Pulmonary artery endothelial cell (primary cell): ENCODE results near the gene LMO3. TPM values are rescaled to one million over a fixed set of nuclear protein-coding genes. Genes with fewer than 3 reads are reported as not detected.
"Not testable (repeated sequence)": the region's sequence is repeated elsewhere in the genome, so short reads cannot be mapped to it uniquely, and the experiment has no call there.

Source experiments
- DNase-seq: peaks from one replicate; pipeline ENCODE4 v3.0.0-alpha.2; 2011; ENCODE audit warnings: low read depth, low spot score
- total RNA-seq: library from RNA; depleted of rRNA; stranded (reverse); fragments of >200 nt; gene quantifications from 2 replicates; pipeline ENCODE4 v1.2.3, GENCODE V29; 2014

The LMO3 gene
- total RNA-seq, 1 donor from 2014 or later, result not detected

DNA sequence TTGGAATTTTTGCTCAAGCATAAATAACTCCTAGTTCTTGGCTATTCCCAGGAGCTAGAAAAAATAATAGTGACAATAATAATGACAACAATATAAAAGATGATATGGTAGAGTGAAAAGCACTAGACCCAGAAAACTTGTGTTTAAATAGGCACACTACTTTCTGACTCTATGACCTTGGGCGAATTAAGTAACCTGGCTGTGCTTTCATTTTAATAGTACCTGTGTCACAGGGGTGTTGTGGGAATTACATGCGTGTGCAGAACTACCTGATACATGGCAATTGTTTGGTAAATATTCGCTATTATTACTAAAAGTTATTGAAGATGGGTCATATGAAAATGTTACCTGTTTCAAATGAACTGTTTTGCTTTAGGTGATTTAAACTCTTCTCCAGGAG is 60.1 kb downstream of the LMO3 start:
- DNase-seq, result no peak

DNA sequence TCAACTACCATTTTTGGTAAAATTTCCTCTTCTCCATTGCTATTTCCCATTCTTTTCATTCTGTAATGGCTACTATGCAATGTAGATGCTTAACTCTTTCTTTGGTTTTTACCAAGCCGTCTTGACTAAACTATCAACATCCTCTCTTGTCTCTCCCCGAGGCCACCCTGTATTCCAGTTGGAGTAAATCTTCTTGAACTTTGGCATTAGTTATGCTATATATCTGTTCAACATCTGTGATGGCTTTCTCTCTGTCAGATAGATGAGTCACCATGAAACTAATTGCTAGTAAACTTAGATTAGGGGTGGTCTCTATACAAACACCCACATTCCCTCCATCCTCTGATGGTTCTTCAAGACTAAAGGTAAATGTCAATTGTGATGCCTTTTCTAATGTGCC is 63.4 kb downstream of the LMO3 start:
- no peak for DNase-seq

DNA sequence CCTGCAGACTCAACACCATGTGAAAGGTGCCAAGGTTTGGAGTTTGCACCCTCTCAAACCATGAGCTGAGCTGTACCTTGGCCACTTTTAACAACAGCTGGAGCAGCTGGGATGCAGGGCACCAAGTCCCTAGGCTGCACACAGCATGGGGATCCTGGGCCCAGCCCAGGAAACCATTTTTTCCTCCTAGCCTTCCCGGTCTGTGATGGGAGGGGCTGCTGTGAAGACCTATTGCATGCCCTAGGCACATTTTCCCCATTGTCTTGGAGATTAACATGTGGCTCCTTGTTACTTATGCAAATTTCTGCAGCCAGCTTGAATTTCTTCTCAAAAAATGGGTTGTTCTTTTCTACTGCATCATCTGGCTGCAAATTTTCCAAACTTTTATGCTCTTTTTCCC is 68.3 kb downstream of the LMO3 start:
- DNase-seq, result not testable (repeated sequence)

DNA sequence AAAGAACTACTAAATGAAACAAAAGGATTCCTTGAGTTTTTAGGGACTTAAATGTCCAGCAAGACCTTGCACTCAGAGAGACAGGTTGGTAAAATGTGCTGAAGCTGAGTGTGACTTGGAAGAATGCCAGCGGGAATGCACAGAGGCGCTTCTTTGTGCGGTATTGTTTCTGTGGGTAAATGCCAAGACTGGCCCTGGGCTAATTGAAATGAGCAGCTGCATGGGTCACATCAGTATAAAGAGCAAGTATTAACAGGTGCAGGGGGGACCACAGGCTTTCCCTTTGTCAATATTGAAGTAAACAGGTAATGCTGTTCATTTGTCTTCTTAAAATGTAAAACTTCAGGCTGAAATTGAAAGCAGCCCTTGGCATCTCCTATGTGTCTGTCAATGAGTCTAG is 74.3 kb downstream of the LMO3 start:
- DNase-seq, result no peak

DNA sequence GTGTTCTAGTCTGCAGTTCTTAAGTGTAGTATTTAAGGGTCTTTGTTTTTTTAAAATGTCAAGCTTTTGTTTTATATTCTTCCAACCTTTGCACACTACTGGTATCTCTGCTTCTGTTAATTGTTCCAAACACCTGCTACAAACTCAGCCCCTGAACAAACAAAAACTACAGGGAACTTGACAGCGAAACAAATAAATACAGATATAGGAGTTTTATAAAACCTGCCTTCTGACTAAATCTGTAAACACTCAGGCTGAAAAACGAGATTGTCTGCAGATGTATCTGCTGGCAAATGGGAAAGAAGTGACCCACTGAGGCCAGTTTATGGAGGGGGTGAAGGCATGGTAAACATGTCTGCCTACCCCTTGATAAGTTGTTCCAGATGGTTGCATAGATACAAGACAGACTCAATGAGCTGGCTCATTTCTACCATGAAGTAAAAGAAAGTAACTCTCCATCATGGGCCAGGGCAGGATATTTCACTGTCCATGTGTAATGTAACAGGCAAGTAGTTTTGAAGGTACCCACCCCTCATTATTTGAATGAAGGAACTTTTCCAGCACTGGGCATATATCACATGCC is 75.6 kb downstream of the LMO3 start:
- DNase-seq, result no peak

DNA sequence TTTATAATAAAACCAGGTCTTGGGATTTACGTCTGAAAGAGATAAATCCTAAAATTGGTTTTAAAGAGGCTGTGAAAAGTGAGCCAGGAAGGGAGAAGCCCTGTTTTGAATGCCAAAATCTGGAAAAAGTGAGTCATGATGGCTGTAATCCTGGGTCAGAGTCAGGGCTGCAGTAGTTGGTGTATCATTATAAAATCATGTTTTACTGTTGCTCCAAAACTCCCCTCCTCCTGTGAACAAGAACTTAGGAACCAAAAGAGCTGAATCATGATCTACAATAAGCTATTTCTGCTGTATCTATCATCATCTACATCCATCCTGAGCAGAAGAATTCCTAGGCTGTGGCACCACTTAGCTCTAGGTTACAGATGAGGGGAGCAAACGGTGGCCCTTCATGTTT is 79.3 kb downstream of the LMO3 start:
- DNase-seq, result no peak

DNA sequence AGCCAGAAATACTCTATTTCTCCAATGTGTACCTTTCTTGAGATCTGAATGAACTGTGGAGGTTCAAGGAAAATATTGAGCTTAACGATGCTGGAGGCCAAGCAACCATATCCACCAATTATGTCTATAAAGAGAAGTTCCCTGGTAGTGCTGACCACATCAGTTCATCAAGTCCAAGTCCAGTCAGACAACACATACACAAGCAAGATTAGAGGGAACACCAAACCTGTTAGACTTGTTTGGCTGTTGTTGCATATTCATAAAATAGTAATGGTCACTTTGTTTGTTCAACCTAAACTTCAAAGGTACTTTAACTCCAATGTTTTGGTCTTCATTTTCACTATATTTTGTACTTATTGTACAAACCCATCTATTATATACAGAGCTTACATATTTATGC is 81.6 kb downstream of the LMO3 start:
- DNase-seq, result no peak

DNA sequence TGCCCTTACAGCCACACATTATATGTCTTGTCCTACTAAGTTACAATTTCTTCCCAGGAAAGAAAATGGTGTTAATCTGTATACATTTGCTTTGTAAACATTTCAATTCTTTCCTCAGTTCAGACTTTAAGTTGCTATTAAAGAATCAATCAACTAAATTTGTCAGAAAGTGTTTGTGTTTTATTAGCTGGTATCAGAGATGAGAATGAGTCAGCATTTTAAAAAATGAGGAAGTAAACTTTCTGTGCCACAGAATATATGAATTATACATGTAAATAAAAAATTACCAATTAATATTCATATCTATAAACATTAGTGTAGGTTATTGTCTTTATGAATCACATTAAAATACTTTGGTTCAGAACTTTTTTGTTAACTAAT is 82.0 kb downstream of the LMO3 start:
- DNase-seq, result no peak

DNA sequence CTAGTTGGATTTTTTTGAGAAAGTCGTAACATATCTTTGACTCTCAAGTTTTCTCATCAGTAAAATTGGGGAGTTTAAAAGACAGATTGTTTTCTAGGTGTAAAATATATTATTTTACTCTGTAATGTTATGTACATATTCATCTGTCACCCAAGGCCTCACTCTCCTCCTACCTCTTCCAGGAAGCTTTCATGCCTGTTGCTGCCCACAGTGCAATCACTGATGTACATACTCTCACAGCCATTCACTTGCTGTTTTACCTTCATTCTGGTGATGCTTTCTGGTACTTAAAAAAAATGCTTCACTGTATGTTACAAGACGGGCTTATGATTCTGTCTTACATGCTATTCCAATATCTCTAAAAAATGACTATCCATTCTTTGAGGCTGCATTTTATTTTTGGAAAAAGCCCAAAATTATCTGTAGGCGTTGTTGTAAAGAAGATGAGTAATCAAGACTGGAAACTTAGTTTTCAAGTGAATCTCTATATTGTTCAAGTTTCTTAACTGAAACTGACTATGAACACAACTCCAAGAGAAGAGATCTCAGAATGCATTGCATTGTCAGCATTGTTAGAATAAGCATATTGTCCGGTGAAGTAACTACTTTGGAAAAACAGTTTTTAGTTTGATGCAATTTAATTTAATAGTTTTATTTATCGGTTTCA is 82.5 kb downstream of the LMO3 start:
- DNase-seq, result no peak

DNA sequence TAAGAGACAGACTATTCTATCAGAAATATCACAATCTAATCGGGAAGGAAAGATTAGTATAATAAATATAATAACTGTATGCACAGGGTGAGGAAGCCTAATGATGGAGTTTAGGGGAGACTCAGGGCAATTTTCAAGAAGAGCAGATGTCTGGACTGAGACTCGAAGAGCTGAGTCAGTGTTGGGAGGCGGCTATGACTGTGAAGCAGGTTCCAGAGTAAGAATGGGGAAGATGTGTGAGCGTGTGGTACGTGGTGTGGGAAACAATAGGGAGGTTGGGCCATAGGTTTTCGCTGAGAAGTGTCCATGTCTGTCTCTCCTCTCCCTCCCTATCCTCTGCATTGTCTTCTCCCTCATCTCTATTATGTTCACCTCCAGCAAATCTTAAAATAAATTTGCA is 85.6 kb downstream of the LMO3 start:
- no peak for DNase-seq

DNA sequence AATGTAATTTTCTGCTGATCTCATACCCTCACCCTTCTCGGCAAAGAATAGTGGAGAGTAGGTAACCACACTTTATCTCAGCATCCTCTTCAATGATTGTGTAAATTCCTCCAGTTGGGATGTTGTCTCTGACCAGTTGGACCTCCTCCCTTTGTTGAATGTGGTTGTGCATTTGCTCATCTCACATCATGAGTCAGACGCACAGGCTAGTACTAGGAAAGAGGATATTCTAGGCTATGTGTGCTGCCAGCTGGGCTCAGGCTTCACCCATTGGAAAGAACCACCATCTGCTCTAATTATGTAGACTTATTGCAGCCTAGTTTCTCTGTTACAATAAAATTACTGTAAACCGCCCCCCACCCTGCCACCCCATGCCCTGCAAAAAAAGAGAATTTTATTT is 90.3 kb downstream of the LMO3 start:
- DNase-seq, result no peak

DNA sequence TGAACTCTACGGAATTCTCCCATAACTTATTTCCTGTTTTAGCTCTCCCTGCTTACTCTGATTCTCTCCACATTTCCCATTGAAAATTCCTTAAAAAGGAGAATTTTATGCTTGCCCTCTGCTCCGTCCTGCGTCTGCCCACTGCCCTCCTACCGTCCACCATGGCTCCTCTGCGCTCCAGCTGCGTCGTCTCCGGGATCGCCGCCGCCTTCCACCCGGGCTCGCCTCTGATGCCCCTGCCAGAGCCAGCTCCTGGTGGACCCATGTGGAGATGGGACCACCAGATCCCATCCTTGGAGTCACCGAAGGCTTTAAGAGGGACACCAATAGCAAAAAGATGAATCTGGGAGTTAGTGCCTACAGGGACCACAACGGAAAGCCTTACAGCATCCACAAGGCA is 92.7 kb downstream of the LMO3 start:
- no peak for DNase-seq

DNA sequence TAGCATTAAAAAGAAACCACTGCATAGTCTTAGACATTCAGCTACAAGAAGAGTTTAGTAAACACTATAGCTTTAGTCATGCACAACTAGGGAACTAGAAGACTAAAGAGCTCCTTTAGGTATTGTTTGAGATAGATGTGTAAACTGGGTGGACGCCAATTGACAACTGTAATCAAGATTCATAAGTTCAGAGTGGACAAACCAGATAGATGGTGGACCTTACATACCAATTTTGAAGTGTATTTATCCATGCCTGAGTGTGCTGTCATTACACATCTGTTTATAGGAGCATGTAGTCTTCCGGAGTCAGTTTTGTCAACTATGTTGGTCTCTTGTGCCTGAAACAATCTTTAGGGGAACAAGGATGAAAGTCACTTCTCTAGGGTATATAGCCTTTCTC is 96.6 kb downstream of the LMO3 start:
- no peak for DNase-seq

DNA sequence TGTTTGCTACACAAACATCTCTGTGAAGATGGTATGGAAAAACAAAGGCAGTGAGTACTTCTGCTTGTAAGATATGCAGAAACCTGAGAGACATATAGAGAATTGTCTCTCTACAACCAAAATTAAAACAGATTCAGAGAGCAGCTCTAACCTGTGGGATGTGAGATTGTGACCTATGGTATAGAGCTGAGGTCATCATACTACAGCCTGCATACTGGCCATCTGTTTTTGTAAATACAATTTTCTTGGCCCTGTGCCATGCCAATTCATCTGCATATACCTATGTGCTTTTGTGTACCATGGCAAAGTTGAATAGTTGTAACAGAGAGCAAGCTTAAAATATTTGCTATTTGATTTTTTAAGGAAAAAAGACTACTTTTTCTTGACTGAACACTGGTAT is 99.6 kb downstream of the LMO3 start:
- no peak for DNase-seq

DNA sequence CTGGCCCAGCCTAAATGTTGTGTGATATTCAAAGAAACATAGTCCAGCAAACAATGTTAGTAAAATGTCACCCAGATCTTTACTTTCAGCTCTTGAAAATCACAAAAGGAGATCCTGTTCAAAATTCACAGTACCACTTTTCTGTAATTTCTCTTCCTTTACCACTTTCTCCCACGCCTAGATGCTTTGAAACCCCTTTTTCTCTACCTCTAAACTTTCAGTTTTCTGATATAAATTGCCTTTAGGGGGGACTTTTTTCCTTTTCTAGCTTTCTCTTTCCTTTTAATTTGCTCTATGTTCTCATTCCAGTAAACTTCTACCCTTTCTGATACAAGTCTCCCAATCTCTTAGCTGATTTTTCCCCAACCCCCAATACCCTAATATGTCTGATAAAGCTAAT is 101.8 kb downstream of the LMO3 start:
- DNase-seq, result no peak

DNA sequence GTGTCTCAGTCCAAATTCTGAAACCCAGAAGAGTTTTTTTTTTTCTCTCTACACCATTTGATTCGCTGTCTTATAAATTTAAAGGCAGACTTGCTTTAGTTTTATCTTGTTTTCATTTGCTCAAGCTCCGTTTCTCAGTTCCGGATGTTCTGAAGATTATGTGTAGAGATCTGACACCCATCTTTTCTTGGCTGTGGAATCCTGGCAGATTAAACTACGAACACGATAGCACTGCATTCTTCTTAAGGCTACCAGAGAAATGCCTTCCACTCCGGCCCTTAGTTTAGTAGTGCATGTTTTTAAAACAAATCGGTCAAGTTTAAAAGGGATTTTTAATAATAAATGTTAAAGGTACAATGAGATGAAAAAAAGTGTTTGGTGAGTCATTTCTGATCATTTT is 106.4 kb downstream of the LMO3 start:
- no peak for DNase-seq
